ENCODE data around the gene PEX6.

- TF ChIP-seq CTCF (IDR thresholded peaks at IDR 0.05) (no peak), EP300 (IDR thresholded peaks at IDR 0.05; ENCODE audit: low read depth) (no peak), POLR2A (IDR thresholded peaks at IDR 0.05) (no peak), POLR2AphosphoS5 (IDR thresholded peaks at IDR 0.05) (no peak)
Measured at GRCh38 chr6:42940493-42941045, 38.4 kb downstream of the PEX6 start.
